Limb (tissue), 2 donors: Measurements from ENCODE around the gene FAM13C.
A peak's percentile ranks its signal among the peaks of the same experiment; 100 is the strongest.

Experiments
- DNase-seq, 2 donors: peaks; one replicate each; pipeline ENCODE4 v3.0.0-alpha.2; 2016; ENCODE audit errors: extremely low spot score in 2 of 2

The FAM13C gene

DNA sequence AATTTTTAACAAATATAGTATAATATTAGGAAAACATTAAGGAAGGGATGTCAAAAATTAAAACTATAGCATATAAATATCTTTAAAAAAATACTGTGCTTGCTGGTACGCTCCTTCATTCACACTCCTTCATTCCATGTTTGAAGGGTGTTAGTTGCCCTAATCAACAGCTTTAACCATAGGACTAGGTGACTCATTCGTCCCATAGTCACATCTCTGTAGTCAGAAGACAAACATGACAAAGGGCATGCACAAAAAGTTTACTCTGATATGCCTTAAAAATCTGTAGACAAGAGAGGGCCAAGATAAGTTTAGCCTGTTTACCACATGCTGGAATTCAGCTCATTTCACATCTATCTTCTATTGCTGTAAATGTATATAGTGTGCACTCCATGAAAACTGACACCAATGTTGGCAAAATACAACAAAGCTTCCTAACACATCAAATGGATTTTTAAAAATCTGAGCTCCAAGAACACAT lies 646 bp downstream of the FAM13C start:
- DNase-seq, result no peak

- no peak for DNase-seq
These were observed 1.5 kb downstream of the FAM13C start for GRCh38 chr10:59360605-59361405.

GRCh38 chr10:59358576-59358975 lies 3.8 kb downstream of the FAM13C start:
- DNase-seq, result no peak

- no peak for DNase-seq
These were observed 7.9 kb downstream of the FAM13C start for GRCh38 chr10:59354434-59354833.

DNA sequence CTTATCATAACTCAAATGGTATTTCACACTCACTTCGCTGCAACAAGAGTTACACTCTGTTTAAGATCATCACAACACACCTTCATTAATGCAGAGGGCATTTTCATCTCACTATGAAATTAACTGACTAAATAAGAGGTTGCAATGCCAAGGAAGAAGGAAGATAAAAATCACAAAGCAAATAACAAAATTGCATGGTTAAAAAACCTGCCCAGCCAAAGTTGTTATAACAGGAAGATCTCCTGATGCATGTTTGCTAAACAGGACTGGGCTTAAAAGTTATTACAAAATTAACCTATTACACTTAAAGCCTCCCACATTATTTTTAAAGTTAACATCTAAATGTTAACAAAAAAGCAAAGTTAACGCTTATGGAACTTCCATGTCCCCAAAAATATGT lies 11.8 kb downstream of the FAM13C start:
- DNase-seq, result no peak

DNA sequence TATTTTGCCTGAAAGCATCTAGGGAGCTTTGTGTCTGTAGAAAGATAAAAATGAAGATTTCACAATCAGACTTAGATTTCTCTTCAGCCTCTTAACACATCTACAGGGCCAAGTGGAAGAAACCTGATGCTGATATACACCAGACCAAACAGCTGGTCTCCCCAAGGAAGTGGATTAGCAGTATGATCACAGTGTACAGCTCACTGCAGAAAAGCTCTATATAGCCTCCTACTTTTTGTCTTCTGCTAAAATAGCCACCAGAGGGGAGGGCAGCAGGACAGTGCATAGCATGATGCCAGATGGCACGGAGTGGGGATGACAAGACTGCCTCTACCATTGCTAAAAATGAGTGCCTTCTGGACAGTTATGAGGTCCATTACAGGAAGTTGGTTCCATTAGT lies 16.0 kb downstream of the FAM13C start:
- DNase-seq, result peak in 1 of 2 donors; percentile 26

GRCh38 chr10:59342723-59343122 lies 19.6 kb downstream of the FAM13C start:
- DNase-seq, result no peak

- DNase-seq, result no peak
These were observed 20.3 kb downstream of the FAM13C start for GRCh38 chr10:59342000-59342399.

DNA sequence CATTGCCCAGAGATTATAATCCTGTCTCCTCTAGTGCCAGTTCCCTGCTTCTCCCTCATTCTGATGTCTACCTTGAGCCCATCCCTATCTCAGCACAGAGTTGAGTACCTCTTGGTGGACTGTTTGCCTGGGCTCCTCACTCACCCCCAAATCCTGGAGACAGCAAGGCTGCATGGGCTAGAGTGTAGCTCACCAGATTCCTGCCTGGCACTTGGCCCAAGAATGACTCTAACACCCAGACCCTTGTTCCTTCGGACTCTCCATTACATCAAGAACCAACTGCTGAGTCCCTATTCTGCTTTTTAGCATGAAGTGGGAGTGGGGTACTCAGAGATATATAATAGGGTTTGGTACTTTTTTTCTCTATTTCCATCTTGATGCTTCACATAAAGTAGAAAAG lies 22.1 kb downstream of the FAM13C start:
- DNase-seq, result no peak

DNA sequence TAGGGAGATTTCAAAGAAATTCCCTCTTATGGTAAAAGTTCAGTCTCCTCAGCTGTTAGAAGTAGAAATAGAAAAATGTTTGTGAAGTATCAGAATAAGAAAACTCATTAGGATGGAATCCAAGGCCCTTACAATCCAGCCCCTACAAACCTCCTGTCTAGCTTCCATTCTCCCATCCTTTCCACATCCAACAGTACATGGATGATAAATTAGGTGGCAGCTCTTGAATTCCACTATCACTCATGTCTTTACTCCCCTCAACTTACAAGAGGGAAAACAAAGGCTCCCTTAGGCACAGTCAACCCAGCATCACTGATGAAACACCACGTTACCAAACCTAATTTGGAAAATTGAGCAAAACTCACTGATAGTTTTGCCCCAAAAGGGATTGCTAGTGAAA lies 23.0 kb downstream of the FAM13C start:
- DNase-seq, result no peak

DNA sequence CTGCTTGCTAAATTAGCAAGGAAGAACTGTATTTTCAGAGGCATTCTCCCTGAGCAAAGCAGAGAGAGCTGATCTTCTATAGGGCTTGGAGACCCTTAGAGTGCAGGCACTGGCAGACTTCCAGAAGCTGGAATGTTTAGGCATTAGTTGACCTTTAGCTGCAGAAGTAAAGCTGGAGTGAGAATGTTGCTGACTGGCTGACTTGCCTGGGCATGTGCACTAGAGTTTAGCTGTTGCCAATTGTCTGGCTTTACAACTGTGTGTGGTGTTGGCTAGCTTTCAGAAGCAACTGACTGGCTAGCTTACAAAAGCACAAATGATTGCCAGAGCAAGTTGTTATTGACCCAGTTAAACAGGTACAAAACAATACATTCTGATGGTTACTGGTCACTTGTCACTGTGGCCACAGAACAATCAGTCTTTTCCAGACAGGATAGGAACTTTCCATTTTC lies 25.1 kb downstream of the FAM13C start:
- peak; percentile 62 to 66 for DNase-seq

GRCh38 chr10:59336632-59337031 lies 25.7 kb downstream of the FAM13C start:
- DNase-seq, result peak; percentile 38 to 75

- no peak for DNase-seq
These were observed 26.9 kb downstream of the FAM13C start for GRCh38 chr10:59335497-59335896.

- no peak for DNase-seq
These were observed 28.6 kb downstream of the FAM13C start for GRCh38 chr10:59333701-59334100.

DNA sequence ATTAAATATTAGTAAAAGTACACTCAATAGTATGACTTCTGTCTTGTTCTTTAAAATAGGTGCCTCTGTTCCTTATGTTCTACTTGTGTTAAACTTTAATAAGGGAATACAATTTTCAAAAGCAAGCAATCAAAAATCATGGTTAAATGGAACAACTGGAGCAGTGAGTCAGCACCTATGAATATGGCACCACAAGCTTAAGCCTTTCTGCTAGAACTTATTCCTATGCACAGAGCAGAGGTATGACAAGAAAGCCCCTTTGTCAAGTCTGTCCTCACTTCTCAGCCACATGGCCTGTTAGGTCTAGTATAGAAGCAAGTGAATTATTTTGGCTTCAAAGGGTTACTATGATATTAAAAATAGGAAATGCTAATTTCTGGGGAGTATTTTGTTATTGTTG lies 29.8 kb downstream of the FAM13C start:
- no peak for DNase-seq

DNA sequence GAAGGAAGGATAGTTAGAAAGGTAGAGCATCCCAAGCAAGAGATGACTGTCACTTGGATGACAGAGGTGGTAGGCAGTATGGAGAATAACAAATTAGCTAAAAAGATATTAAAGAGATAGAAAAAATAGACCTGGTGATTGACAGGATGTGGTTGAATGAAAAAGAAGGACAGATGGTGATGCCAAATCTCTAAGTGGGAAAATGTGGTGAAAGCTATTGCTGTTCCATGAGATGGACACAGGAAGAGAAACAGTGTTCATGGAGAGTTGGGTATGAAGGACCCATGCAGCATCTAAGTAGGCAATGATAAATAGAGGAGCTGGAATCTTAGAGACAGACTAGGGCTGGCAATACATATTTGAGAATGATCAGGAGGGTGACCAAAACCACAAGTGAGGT lies 30.7 kb downstream of the FAM13C start:
- no peak for DNase-seq

DNA sequence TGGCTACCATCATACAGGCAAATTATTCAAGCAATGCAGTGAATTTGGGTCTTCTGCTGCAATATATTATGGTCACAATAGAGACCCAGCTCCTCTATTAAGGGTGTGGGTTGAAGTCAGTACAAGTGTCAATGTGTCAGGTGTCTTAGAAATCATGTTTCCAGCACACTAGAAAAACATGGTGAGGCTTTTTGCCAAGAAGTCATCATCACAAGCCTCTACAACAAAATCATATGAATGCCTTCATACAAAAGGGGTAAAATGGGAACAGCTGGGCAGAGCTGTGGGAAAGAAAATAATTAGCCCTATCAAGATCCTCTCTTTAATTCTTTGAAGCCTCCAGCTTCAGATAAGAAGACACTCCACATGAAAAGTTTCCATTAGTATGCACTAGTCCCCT lies 37.2 kb downstream of the FAM13C start:
- DNase-seq, result no peak

DNA sequence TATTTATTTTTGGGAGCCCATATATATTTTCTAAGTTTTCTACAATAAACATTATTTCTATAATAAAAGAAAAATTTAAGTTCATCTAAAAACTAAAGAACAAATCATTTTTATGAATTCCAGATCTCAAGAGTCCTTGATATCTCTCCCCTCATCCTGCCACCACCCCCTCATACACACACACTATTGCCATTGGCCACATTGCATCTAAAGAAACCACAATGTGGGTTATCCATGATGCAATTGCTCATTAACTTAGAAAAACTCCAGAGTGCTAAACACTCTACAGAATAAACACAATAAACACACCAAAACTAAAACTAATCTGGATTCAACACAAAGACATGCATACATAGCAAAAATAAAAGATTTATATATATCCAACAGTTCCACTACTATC lies 37.8 kb downstream of the FAM13C start:
- DNase-seq, result no peak

GRCh38 chr10:59323831-59324401 lies 38.4 kb downstream of the FAM13C start:
- no peak for DNase-seq

- no peak for DNase-seq
These were observed 39.3 kb downstream of the FAM13C start for GRCh38 chr10:59323036-59323459.

DNA sequence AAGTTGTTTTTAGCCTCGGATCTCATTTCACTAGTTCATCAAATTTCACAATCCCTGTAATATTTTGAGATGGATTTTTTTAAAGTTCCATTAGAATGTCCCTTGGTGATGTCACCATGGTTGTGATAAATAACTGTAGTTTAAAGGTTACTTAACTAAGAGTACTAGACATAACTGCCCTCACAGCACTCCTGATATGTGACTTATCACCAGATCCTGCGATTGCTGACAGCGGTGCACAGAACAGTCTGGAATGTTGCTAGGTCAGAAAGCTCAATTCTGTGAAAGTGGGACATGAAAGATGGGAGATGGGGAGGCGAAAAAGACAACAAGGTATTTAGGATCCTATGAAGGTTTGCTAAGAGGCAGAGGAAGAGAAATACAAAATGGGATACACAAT lies 40.2 kb downstream of the FAM13C start:
- DNase-seq, result no peak

GRCh38 chr10:59320355-59320754 lies 42.0 kb downstream of the FAM13C start:
- DNase-seq, result no peak

- DNase-seq, result no peak
These were observed 42.5 kb downstream of the FAM13C start for GRCh38 chr10:59319854-59320253.
